ENCODE measurements around the gene PDCD1. TPM values are rescaled to one million over a fixed set of nuclear protein-coding genes. Genes with fewer than 3 reads are reported as not detected.
"Not testable (repeated sequence)": the region's sequence is repeated elsewhere in the genome, so short reads cannot be mapped to it uniquely, and the experiment has no call there.

The PDCD1 gene
- total RNA-seq, 1 experiment from 2014 or later, result not detected

DNA sequence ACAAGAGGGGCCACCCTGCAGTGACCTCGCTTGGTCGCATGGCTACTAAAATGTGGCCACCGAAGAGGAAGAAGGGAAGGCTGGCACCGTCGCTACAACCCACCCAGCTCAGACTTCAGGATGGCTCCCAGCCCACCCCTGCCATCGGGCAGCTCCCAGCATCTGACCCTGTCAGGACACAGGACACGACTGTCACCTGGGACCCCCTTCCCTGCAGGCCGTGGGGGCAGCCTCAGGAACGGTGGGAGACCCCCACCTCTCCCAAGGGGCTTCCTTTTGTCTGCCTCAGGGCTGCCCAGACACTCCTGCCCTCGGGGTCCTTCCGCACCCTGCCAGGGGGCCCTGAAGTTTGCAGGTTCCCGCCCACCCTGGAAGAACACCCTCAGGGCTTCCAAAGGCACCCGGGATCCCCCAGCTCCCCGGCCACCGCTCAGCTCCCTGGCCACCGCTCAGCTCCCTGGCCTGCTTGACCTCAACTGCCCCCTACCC lies 18.5 kb upstream of the PDCD1 start:
- H3K4me1 ChIP-seq (replicated peaks; ENCODE audit: insufficient read depth), result peaks cover 5% of the 10 kb centered on the region
- no peaks in the 10 kb centered on the region for H3K36me3 ChIP-seq (ENCODE audit: low read depth)
- CTCF ChIA-PET, result interaction anchor here (0.6 to 0.9 kb wide), 3 partner anchors 163 to 194 kb away, joined by 3 to 4 read pairs (median 3); partner anchors contain the start of gene DTYMK
- POLR2A ChIA-PET (ENCODE audit: unreplicated experiment), result no interaction called here
- no peaks in the 10 kb centered on the region for H3K9me3 ChIP-seq (ENCODE audit: insufficient read depth, low read depth)
- no peak overlapping the region for H3K4me2 ChIP-seq
- H3K27me3 ChIP-seq (ENCODE audit: insufficient read depth, low read depth), result peaks cover 5% of the 10 kb centered on the region; the same call in 1 of the 2 replicates
- H3K27ac ChIP-seq, result no peak overlapping the region
- DNase-seq, result no peak
- no peaks in the 10 kb centered on the region for H4K20me1 ChIP-seq (ENCODE audit: insufficient read depth)
- intact Hi-C loops (cut with micrococcal nuclease; ENCODE audit: unreplicated experiment), result loop anchor here (5.0 to 10.0 kb wide), 2 partner anchors 142 to 1025 kb away; partner anchors contain the start of gene D2HGDH
- H3F3A ChIP-seq (ENCODE audit: insufficient read depth, low read depth), result peaks cover 12% of the 10 kb centered on the region; the same call in 1 of the 2 replicates
- no peak for TF ChIP-seq CTCF (conservative IDR thresholded peaks at IDR 0.05)
- no peak for TF ChIP-seq EZH2 (IDR thresholded peaks at IDR 0.05; ENCODE audit: low read depth)
- no TSS peak for BruUV-seq (replicated peaks)
- no peak overlapping the region for H2AFZ ChIP-seq
- no peak overlapping the region for H3K4me3 ChIP-seq
- H3K79me2 ChIP-seq (ENCODE audit: low read depth), result no peaks in the 10 kb centered on the region
- H3K9me2 ChIP-seq (ENCODE audit: insufficient read depth), result no peaks in the 10 kb centered on the region

DNA sequence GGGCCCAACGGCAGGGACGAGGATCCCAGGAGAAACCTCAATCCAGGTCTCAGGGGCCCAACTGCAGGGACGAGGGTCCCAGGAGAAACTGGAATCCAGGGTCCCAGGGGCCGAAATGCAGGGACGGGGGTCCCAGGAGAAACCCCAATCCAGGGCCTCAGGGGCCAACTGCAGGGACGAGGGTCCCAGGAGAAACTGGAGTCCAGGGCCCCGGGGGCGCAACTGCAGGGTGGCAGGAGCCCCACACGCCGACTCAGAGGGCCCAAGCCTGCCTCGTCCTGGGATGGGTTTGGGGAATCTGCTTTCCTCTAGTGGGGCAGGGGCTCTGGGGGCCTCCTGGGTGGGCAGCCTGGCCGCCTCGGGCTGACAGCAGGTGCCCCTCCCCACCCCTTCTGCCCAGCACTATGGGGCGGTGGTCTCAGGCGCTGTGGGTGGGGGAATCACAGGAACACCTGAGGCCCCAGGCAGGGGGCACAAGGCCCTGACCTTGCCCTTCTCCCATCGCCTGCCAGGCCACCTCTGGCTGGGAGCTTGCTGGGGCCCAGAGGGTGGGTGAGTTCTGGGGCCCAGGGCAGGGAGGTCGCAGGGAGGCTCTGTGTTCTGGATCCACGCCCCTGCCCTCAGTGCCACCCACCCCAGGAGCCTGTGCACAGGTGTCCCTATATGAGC lies 18.0 kb upstream of the PDCD1 start:
- Histone ChIP-seq H3K9me2 (ENCODE audit: insufficient read depth) (no peaks in the 10 kb centered on the region), H3K36me3 (ENCODE audit: low read depth) (no peaks in the 10 kb centered on the region), H2AFZ (no peak overlapping the region), H3K27ac (no peak overlapping the region), H3K9me3 (ENCODE audit: insufficient read depth, low read depth) (no peaks in the 10 kb centered on the region), H3K4me2 (no peak overlapping the region), H3K4me1 (replicated peaks; ENCODE audit: insufficient read depth) (no peaks in the 10 kb centered on the region), H3K27me3 (ENCODE audit: insufficient read depth, low read depth) (peaks cover 8% of the 10 kb centered on the region), H4K20me1 (ENCODE audit: insufficient read depth) (no peaks in the 10 kb centered on the region), H3F3A (ENCODE audit: insufficient read depth, low read depth) (peaks cover 8% of the 10 kb centered on the region; the same call in 1 of the 2 replicates), H3K79me2 (ENCODE audit: low read depth) (no peaks in the 10 kb centered on the region), H3K4me3 (no peak overlapping the region)
- ChIA-PET POLR2A (ENCODE audit: unreplicated experiment) (no interaction called here), CTCF (interaction anchor here (0.6 to 0.9 kb wide), 3 partner anchors 163 to 193 kb away, joined by 3 to 4 read pairs (median 3); partner anchors contain the start of gene DTYMK)
- intact Hi-C loops (cut with micrococcal nuclease; ENCODE audit: unreplicated experiment), result loop anchor here (5.0 to 10.0 kb wide), 2 partner anchors 142 to 1024 kb away; partner anchors contain the start of gene D2HGDH
- no peak for DNase-seq
- BruUV-seq (replicated peaks), result no TSS peak
- no peak for TF ChIP-seq EZH2 (IDR thresholded peaks at IDR 0.05; ENCODE audit: low read depth)
- no peak for TF ChIP-seq CTCF (conservative IDR thresholded peaks at IDR 0.05)

GRCh38 chr2:241875754-241876527 lies 17.2 kb upstream of the PDCD1 start:
- CTCF ChIA-PET, result interaction anchor here (0.7 kb wide), 1 partner anchor 113 kb away, joined by 3 read pairs; no protein-coding TSS in a partner anchor
- intact Hi-C loops (cut with micrococcal nuclease; ENCODE audit: unreplicated experiment), result loop anchor here (5.0 to 10.0 kb wide), 2 partner anchors 141 to 1024 kb away; partner anchors contain the start of gene D2HGDH
- not testable (repeated sequence) for H3F3A ChIP-seq (ENCODE audit: insufficient read depth, low read depth); H3K36me3 ChIP-seq (ENCODE audit: low read depth); H3K4me1 ChIP-seq (replicated peaks; ENCODE audit: insufficient read depth); BruUV-seq (replicated peaks); H4K20me1 ChIP-seq (ENCODE audit: insufficient read depth); DNase-seq; H2AFZ ChIP-seq; H3K9me3 ChIP-seq (ENCODE audit: insufficient read depth, low read depth); H3K79me2 ChIP-seq (ENCODE audit: low read depth); H3K4me2 ChIP-seq; H3K4me3 ChIP-seq; H3K9me2 ChIP-seq (ENCODE audit: insufficient read depth); H3K27ac ChIP-seq
- POLR2A ChIA-PET (ENCODE audit: unreplicated experiment), result interaction anchor here (0.7 kb wide), 1 partner anchor 10 kb away, joined by 4 read pairs; no protein-coding TSS in a partner anchor
- H3K27me3 ChIP-seq (ENCODE audit: insufficient read depth, low read depth), result peaks cover 15% of the 10 kb centered on the region
